OCI-LY1 (cell line): ENCODE results near the gene HYAL3.
"Not testable (repeated sequence)": the region's sequence is repeated elsewhere in the genome, so short reads cannot be mapped to it uniquely, and the experiment has no call there.

ENCODE experiments used
- EZH2 ChIP-seq: fragments of 200-600 bp; sonication (generic), shearing (Covaris generic); IDR thresholded peaks from 2 replicates; pipeline ENCODE4 v1.8.0; 2017; ENCODE audit warnings: borderline replicate concordance, mixed run types, mild to moderate bottlenecking, antibody characterized with exemption, low read length, moderate library complexity, mixed read lengths
- TF ChIP-seq, protein P1 (sequence below): fragments of 200-600 bp; sonication (generic), shearing (Covaris generic); IDR thresholded peaks from 2 replicates; pipeline ENCODE4 v1.5.1; 2017; ENCODE audit warnings: mild to moderate bottlenecking, antibody characterized with exemption, low read length, moderate library complexity, mixed read lengths

DNA sequence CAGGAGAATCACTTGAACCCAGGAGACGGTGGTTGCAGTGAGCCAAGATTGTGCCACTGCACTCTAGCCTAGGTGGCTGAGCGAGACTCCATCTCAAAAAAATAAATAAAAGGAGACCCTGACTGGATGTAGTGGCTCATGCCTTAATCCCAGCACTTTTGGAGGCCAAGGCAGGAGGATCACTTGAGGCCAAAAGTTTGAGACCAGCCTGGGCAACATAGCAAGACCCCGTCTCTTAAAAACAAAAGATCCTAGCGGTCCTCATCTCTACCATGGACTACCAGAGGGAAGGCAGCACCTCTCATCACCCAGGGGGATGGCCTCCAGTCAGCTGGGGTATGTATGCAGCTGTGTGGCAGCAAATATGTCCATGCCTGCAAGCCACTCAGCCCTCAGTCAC, 37.0 kb downstream of the HYAL3 start:
- TF ChIP-seq, protein P1, sequence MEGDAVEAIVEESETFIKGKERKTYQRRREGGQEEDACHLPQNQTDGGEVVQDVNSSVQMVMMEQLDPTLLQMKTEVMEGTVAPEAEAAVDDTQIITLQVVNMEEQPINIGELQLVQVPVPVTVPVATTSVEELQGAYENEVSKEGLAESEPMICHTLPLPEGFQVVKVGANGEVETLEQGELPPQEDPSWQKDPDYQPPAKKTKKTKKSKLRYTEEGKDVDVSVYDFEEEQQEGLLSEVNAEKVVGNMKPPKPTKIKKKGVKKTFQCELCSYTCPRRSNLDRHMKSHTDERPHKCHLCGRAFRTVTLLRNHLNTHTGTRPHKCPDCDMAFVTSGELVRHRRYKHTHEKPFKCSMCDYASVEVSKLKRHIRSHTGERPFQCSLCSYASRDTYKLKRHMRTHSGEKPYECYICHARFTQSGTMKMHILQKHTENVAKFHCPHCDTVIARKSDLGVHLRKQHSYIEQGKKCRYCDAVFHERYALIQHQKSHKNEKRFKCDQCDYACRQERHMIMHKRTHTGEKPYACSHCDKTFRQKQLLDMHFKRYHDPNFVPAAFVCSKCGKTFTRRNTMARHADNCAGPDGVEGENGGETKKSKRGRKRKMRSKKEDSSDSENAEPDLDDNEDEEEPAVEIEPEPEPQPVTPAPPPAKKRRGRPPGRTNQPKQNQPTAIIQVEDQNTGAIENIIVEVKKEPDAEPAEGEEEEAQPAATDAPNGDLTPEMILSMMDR: not testable (repeated sequence)
- TF ChIP-seq EZH2: not testable (repeated sequence)
